ENCODE measurements around the gene ODAD4.

The ODAD4 gene

DNA sequence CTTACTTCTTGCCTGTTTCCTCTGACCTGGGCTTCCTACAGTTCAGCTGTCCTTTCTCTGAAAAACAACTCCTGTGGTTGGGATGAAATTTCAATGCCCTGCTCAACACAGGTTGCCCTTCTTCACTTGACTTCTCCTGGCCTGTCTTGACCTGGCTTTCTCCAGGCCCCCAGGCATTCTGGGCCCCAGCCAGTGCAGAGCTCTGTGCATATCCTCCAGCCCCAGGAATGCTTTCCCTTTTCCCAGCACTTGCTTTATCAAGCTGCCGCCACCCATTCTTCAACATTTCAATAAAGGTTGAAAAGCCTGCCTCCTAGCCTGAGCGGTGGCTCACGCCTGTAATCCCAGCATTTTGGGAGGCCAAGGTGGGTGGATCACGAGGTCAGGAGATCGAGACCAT lies 10.8 kb downstream of the ODAD4 start:
- Histone ChIP-seq H3K4me3 (no peak overlapping the region), H3K36me3 (ENCODE audit: insufficient read depth, low read length) (no peaks in the 10 kb centered on the region), H3K27ac (no peak overlapping the region), H3K9ac (ENCODE audit: insufficient read length) (no peak overlapping the region), H3K9me3 (ENCODE audit: low read depth, low read length) (no peaks in the 10 kb centered on the region)
- no peak for DNase-seq (ENCODE audit: low read depth, low spot score)
- TF ChIP-seq FOXP2 (optimal IDR thresholded peaks at IDR 0.05; ENCODE audit: control extremely low read depth, extremely low read length, insufficient read depth) (no peak), POLR2AphosphoS5 (IDR thresholded peaks at IDR 0.05; ENCODE audit: borderline replicate concordance, low read depth, low read length) (no peak), EZH2 (IDR thresholded peaks at IDR 0.05) (no peak)

DNA sequence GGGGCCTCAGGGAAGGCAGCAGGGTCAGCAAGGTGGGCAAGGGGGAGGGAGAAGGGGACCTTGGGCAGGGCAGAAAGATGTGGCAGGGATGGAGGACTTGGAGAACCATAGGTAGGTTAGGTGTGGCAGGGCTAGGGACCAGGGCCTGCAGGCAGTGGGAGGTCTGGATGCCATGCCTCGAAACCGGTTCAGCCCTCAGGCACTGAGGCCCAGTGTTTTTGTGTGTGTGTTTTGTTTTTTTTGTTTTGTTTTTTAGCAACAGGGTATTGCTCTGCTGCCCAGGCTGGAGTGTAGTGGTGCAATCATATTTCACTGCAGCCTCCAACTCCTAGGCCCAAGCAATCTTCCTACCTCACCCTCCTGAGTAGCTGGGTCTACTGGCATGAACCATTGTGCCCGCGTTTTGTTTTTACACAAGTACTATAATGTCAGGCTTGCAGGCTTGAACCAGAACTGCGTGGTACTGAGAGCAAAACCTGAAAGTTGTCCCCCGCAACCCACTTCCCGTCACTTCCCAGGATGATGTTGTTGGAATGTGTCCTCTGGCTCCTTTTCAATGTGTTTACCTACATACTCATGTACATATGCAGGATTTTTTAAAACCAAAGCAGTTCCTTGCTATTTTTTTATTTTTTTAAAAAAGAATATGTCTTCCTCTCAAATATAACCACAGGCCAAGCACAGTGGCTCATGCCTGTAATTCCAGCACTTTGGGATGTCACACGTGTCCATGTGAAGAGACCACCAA lies 12.4 kb downstream of the ODAD4 start:
- no peak overlapping the region for H3K9ac ChIP-seq (ENCODE audit: insufficient read length)
- no peak for TF ChIP-seq EZH2 (IDR thresholded peaks at IDR 0.05)
- no peak for TF ChIP-seq FOXP2 (optimal IDR thresholded peaks at IDR 0.05; ENCODE audit: control extremely low read depth, extremely low read length, insufficient read depth)
- no peak for TF ChIP-seq POLR2AphosphoS5 (IDR thresholded peaks at IDR 0.05; ENCODE audit: borderline replicate concordance, low read depth, low read length)
- H3K4me3 ChIP-seq: no peak overlapping the region
- no peaks in the 10 kb centered on the region for H3K36me3 ChIP-seq (ENCODE audit: insufficient read depth, low read length)
- no peak overlapping the region for H3K27ac ChIP-seq
- no peak for DNase-seq (ENCODE audit: low read depth, low spot score)
- H3K9me3 ChIP-seq (ENCODE audit: low read depth, low read length): no peaks in the 10 kb centered on the region

- no peak overlapping the region for H3K9ac ChIP-seq (ENCODE audit: insufficient read length)
- H3K36me3 ChIP-seq (ENCODE audit: insufficient read depth, low read length): no peaks in the 10 kb centered on the region
- H3K4me3 ChIP-seq: no peak overlapping the region
- DNase-seq (ENCODE audit: low read depth, low spot score): no peak
- no peak overlapping the region for H3K27ac ChIP-seq
- no peaks in the 10 kb centered on the region for H3K9me3 ChIP-seq (ENCODE audit: low read depth, low read length)
- no peak for TF ChIP-seq EZH2 (IDR thresholded peaks at IDR 0.05)
- no peak for TF ChIP-seq POLR2AphosphoS5 (IDR thresholded peaks at IDR 0.05; ENCODE audit: borderline replicate concordance, low read depth, low read length)
- no peak for TF ChIP-seq FOXP2 (optimal IDR thresholded peaks at IDR 0.05; ENCODE audit: control extremely low read depth, extremely low read length, insufficient read depth)
Measured at GRCh38 chr17:41943492-41943891, 13.1 kb downstream of the ODAD4 start.

- H3K4me3 ChIP-seq: no peak overlapping the region
- DNase-seq (ENCODE audit: low read depth, low spot score): no peak
- TF ChIP-seq EZH2 (IDR thresholded peaks at IDR 0.05) (no peak), POLR2AphosphoS5 (IDR thresholded peaks at IDR 0.05; ENCODE audit: borderline replicate concordance, low read depth, low read length) (no peak), FOXP2 (optimal IDR thresholded peaks at IDR 0.05; ENCODE audit: control extremely low read depth, extremely low read length, insufficient read depth) (no peak)
- H3K36me3 ChIP-seq (ENCODE audit: insufficient read depth, low read length): no peaks in the 10 kb centered on the region
- H3K9me3 ChIP-seq (ENCODE audit: low read depth, low read length): no peaks in the 10 kb centered on the region
- no peak overlapping the region for H3K27ac ChIP-seq
- no peak overlapping the region for H3K9ac ChIP-seq (ENCODE audit: insufficient read length)
Measured at GRCh38 chr17:41944943-41945342, 14.5 kb downstream of the ODAD4 start.

DNA sequence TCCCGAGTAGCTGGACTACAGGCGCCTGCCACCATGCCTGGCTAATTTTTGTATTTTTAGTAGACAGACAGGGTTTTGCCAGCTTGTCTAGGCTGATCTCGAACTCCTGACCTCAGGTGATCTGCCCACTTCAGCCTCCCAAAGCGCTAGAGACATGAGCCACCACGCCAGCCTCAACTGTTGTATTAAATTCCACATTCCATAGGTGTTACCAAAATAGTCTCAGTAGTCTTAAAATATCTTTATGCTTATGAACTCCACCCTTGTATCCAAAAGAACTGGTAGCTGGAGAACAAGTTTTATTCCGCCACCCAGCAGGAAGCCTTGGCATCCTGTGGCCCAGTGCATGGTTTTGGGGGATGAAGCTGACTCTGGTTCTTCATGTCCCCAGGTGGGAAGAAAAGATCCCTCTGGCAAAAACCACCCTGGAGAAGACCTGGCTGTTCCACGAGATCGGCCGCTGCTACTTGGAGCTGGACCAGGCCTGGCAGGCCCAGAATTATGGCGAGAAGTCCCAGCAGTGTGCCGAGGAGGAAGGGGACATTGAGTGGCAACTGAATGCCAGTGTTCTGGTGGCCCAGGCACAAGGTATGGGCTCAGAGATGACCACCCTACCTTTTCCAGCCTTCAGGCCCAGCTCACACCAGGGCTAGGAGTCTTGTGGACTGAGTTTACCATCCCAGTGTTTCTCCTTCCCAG lies 18.5 kb downstream of the ODAD4 start:
- H3K9ac ChIP-seq (ENCODE audit: insufficient read length): no peak overlapping the region
- DNase-seq (ENCODE audit: low read depth, low spot score): no peak

DNA sequence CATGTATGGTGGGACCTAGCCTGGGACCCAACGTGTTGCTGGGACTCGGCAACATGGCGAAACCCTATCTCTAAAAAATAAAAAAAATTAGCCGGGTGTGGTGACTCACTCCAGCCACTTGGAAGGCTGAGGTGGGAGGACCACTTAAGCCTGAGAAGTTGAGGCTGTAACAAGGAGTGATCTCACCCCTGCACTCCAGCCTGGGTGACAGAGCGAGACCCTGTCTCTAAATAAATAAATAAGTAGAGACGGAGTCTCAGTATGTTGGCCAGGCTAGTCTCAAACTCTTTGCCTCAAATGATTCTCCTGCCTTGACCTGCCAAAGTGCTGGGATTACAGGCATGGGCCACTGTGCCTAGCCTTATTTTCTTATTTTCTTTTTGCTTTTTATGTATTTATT lies 26.1 kb downstream of the ODAD4 start:
- Histone ChIP-seq H3K9ac (ENCODE audit: insufficient read length) (no peak overlapping the region), H3K9me3 (ENCODE audit: low read depth, low read length) (no peaks in the 10 kb centered on the region), H3K4me3 (no peak overlapping the region), H3K36me3 (ENCODE audit: insufficient read depth, low read length) (no peaks in the 10 kb centered on the region), H3K27ac (no peak overlapping the region)
- DNase-seq (ENCODE audit: low read depth, low spot score): no peak
- TF ChIP-seq EZH2 (IDR thresholded peaks at IDR 0.05): no peak
- TF ChIP-seq POLR2AphosphoS5 (IDR thresholded peaks at IDR 0.05; ENCODE audit: borderline replicate concordance, low read depth, low read length): no peak
- TF ChIP-seq FOXP2 (optimal IDR thresholded peaks at IDR 0.05; ENCODE audit: control extremely low read depth, extremely low read length, insufficient read depth): no peak

More for the DNA sequence above, 18.5 kb downstream of the ODAD4 start:
- H3K9me3 ChIP-seq (ENCODE audit: low read depth, low read length): no peaks in the 10 kb centered on the region
- H3K4me3 ChIP-seq: no peak overlapping the region
- TF ChIP-seq POLR2AphosphoS5 (IDR thresholded peaks at IDR 0.05; ENCODE audit: borderline replicate concordance, low read depth, low read length): no peak
- no peak for TF ChIP-seq FOXP2 (optimal IDR thresholded peaks at IDR 0.05; ENCODE audit: control extremely low read depth, extremely low read length, insufficient read depth)
- TF ChIP-seq EZH2 (IDR thresholded peaks at IDR 0.05): no peak
- no peaks in the 10 kb centered on the region for H3K36me3 ChIP-seq (ENCODE audit: insufficient read depth, low read length)
- H3K27ac ChIP-seq: no peak overlapping the region

- Histone ChIP-seq H3K9ac (ENCODE audit: insufficient read length) (no peak overlapping the region), H3K9me3 (ENCODE audit: low read depth, low read length) (no peaks in the 10 kb centered on the region), H3K36me3 (ENCODE audit: insufficient read depth, low read length) (no peaks in the 10 kb centered on the region), H3K27ac (0 out of 2 replicates have a peak overlapping the region, but pooled peaks have one; percentile 26), H3K4me3 (peak overlapping the region; percentile 14; the same call in 1 of the 2 replicates)
- no peak for TF ChIP-seq EZH2 (IDR thresholded peaks at IDR 0.05)
- no peak for TF ChIP-seq POLR2AphosphoS5 (IDR thresholded peaks at IDR 0.05; ENCODE audit: borderline replicate concordance, low read depth, low read length)
- TF ChIP-seq FOXP2 (optimal IDR thresholded peaks at IDR 0.05; ENCODE audit: control extremely low read depth, extremely low read length, insufficient read depth): no peak
- no peak for DNase-seq (ENCODE audit: low read depth, low spot score)
Measured at GRCh38 chr17:41957031-41957868, 26.8 kb downstream of the ODAD4 start.

Data from SK-N-MC (cell line).